ENCODE measurements around the gene SMC1B.
A peak's percentile ranks its signal among the peaks of the same experiment; 100 is the strongest.

SMC1B gene

DNA sequence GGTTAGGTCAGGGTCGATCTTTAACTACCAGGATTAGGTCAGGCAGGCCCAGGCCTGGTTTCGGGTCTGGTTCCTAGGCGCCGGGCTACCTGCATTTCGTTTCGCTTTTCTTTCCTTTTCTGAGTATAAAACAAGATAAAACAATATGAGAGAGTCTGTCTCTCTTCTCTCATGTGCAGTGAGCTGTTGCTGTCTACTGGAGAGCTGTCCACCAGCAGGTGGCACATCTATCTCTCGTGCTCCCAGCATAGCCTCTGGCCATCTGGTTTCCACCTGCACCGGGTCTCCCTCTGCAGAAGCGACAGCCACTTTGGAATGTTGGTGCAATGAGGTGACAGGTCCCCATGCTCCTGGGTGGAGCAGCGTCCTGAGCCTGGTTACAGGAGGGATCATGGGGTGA lies 27.7 kb upstream of the SMC1B start:
- no peak for TF ChIP-seq TAF1 (IDR thresholded peaks at IDR 0.05; ENCODE audit: borderline replicate concordance, insufficient read depth, low read length)
- TF ChIP-seq, protein P1, sequence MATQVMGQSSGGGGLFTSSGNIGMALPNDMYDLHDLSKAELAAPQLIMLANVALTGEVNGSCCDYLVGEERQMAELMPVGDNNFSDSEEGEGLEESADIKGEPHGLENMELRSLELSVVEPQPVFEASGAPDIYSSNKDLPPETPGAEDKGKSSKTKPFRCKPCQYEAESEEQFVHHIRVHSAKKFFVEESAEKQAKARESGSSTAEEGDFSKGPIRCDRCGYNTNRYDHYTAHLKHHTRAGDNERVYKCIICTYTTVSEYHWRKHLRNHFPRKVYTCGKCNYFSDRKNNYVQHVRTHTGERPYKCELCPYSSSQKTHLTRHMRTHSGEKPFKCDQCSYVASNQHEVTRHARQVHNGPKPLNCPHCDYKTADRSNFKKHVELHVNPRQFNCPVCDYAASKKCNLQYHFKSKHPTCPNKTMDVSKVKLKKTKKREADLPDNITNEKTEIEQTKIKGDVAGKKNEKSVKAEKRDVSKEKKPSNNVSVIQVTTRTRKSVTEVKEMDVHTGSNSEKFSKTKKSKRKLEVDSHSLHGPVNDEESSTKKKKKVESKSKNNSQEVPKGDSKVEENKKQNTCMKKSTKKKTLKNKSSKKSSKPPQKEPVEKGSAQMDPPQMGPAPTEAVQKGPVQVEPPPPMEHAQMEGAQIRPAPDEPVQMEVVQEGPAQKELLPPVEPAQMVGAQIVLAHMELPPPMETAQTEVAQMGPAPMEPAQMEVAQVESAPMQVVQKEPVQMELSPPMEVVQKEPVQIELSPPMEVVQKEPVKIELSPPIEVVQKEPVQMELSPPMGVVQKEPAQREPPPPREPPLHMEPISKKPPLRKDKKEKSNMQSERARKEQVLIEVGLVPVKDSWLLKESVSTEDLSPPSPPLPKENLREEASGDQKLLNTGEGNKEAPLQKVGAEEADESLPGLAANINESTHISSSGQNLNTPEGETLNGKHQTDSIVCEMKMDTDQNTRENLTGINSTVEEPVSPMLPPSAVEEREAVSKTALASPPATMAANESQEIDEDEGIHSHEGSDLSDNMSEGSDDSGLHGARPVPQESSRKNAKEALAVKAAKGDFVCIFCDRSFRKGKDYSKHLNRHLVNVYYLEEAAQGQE (IDR thresholded peaks at IDR 0.05; ENCODE audit: insufficient read depth in 1 of 2, low read depth in 2 of 2, low read length in 2 of 2) = peak in 1 of 2 experiments; percentile 37; a peak in 1 of 4 replicates
- peak; percentile 11 for TF ChIP-seq FOXP2 (optimal IDR thresholded peaks at IDR 0.05; ENCODE audit: borderline replicate concordance, extremely low read depth, extremely low read length, insufficient read depth)
- TF ChIP-seq SIN3A (IDR thresholded peaks at IDR 0.05; ENCODE audit: borderline replicate concordance, insufficient read depth, low read length) = no peak
- TF ChIP-seq POLR2AphosphoS5 (IDR thresholded peaks at IDR 0.05; ENCODE audit: low read depth, low read length) = no peak

DNA sequence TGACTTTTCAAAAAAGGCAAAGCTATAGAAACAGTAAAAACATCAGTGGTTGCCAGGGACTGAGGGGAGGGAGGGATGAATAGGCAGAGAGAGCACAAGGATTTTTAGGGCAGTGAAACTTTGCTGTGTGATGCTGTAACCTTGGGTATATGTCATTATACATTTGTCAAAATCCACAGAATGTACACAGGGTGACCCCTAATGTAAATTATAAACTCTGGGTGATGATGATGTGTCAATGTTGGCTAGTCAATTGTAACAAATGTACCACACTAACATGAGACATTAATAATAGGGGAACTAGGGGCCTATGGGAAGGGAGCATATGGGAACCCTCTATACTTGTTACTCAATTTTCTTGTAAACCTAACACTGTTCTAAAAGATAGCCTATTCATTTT lies 24.9 kb upstream of the SMC1B start:
- TF ChIP-seq TAF1 (IDR thresholded peaks at IDR 0.05; ENCODE audit: borderline replicate concordance, insufficient read depth, low read length) (no peak), SIN3A (IDR thresholded peaks at IDR 0.05; ENCODE audit: borderline replicate concordance, insufficient read depth, low read length) (no peak), POLR2AphosphoS5 (IDR thresholded peaks at IDR 0.05; ENCODE audit: low read depth, low read length) (no peak)
- TF ChIP-seq, protein P1 (IDR thresholded peaks at IDR 0.05; ENCODE audit: insufficient read depth in 1 of 2, low read depth in 2 of 2, low read length in 2 of 2) = no peak

DNA sequence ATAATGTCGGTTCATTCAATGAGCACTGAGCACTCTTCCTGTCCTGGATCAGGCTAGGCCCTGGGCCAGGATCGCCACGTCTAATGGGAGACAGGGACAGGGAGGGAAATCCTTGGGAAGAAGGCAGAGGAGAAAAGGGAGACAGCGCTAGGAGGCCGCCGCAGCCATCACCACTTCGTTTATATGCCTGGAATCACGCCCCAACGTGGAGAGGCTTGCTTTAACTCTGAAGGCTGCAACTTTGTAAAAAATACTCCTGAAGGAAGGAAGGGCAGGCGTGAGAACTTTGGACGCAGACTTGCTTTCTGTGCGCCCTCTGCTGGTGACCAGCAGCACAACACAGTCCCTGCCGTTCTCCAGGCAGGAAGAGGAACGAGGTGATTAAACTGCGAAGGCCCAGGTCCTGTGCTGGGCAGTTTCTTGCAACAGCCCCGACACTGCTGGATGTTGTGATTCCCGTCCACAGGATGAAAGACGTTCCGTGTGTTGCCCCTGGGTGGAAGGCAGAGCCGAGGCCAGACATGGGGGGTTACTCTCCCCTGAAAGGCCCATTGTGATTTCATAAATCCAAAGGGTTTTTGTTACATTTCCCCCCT lies 22.2 kb upstream of the SMC1B start:
- TF ChIP-seq FOXP2 (optimal IDR thresholded peaks at IDR 0.05; ENCODE audit: borderline replicate concordance, extremely low read depth, extremely low read length, insufficient read depth) = peak; percentile 58
- peak; percentile 39; the same call in 1 of the 2 replicates for TF ChIP-seq POLR2AphosphoS5 (IDR thresholded peaks at IDR 0.05; ENCODE audit: low read depth, low read length)
- TF ChIP-seq, protein P1 (IDR thresholded peaks at IDR 0.05; ENCODE audit: insufficient read depth in 1 of 2, low read depth in 2 of 2, low read length in 2 of 2) = no peak
- no peak for TF ChIP-seq TAF1 (IDR thresholded peaks at IDR 0.05; ENCODE audit: borderline replicate concordance, insufficient read depth, low read length)
- no peak for TF ChIP-seq SIN3A (IDR thresholded peaks at IDR 0.05; ENCODE audit: borderline replicate concordance, insufficient read depth, low read length)

DNA sequence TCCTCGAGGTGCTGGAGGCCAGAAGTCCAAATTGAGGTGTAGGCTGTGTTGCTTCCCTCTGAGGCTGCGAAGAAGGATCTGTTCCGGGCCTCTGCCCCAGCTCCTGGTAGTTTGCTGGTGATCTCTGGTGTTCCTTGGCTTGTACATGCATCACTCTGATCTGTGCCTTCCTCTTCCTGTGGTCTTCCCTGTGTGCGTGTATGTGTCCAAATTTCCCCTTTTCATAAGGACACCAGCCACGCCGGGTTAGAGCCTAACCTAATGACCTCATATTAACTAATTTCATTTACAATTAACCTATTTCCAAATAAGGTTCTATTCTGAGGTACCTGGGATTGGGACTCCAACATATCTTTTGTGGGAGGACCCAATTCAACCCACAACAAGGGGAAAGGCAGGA lies 21.6 kb upstream of the SMC1B start:
- TF ChIP-seq TAF1 (IDR thresholded peaks at IDR 0.05; ENCODE audit: borderline replicate concordance, insufficient read depth, low read length) (no peak), SIN3A (IDR thresholded peaks at IDR 0.05; ENCODE audit: borderline replicate concordance, insufficient read depth, low read length) (no peak), POLR2AphosphoS5 (IDR thresholded peaks at IDR 0.05; ENCODE audit: low read depth, low read length) (no peak), FOXP2 (optimal IDR thresholded peaks at IDR 0.05; ENCODE audit: borderline replicate concordance, extremely low read depth, extremely low read length, insufficient read depth) (no peak)
- TF ChIP-seq, protein P1 (IDR thresholded peaks at IDR 0.05; ENCODE audit: insufficient read depth in 1 of 2, low read depth in 2 of 2, low read length in 2 of 2) = no peak

Measured in PFSK-1 (cell line).